HepG2 (cell line): ENCODE measurements around the gene BRAF. TPM values are rescaled to one million over a fixed set of nuclear protein-coding genes. Genes with fewer than 3 reads are reported as not detected.

Source experiments
- BRD4 ChIP-seq: sonication (generic); formaldehyde crosslinking; IDR thresholded peaks from 2 replicates; pipeline ENCODE4 v1.4.0; 2020; ENCODE audit warnings: missing genetic modification reagents
- EHMT2 ChIP-seq: fragments of 200-600 bp; sonication (generic); IDR thresholded peaks from 2 replicates; pipeline ENCODE4 v1.7.0; 2017; ENCODE audit warnings: antibody characterized with exemption, low read depth, low read length, borderline replicate concordance
- ETV6 ChIP-seq: sonication (generic); formaldehyde crosslinking; conservative IDR thresholded peaks from 2 replicates; pipeline ENCODE4 v1.4.0; 2020; ENCODE audit warnings: missing genetic modification reagents
- HNRNPK ChIP-seq: fragments of 200-400 bp; formaldehyde crosslinking; IDR thresholded peaks from 2 replicates; pipeline ENCODE4 v1.6.1; 2018; ENCODE audit warnings: low read length, low read depth, moderate library complexity, mild to moderate bottlenecking; ENCODE audit not compliant: poor library complexity, severe bottlenecking
- ISX ChIP-seq: sonication (generic); formaldehyde crosslinking; conservative IDR thresholded peaks from 2 replicates; pipeline ENCODE4 v1.5.0; 2020; ENCODE audit warnings: missing genetic modification reagents
- KLF13 ChIP-seq: sonication (generic); formaldehyde crosslinking; IDR thresholded peaks from 2 replicates; pipeline ENCODE4 v1.4.0; 2020; ENCODE audit warnings: mild to moderate bottlenecking, missing genetic modification reagents
- NCOA5 ChIP-seq: sonication (generic); formaldehyde crosslinking; IDR thresholded peaks from 2 replicates; pipeline ENCODE4 v1.4.0; 2020; ENCODE audit warnings: missing genetic modification reagents
- PAXIP1 ChIP-seq: sonication (generic); formaldehyde crosslinking; conservative IDR thresholded peaks from 2 replicates; pipeline ENCODE4 v1.4.0; 2020; ENCODE audit warnings: mild to moderate bottlenecking, missing genetic modification reagents, moderate library complexity
- ZFP41 ChIP-seq: sonication (generic); formaldehyde crosslinking; IDR thresholded peaks from 2 replicates; pipeline ENCODE4 v1.4.0; 2020; ENCODE audit warnings: mild to moderate bottlenecking, missing genetic modification reagents, borderline replicate concordance
- ZNF142 ChIP-seq: sonication (generic); formaldehyde crosslinking; IDR thresholded peaks from 2 replicates; pipeline ENCODE4 v1.4.0; 2020; ENCODE audit warnings: missing genetic modification reagents
- ZNF264 ChIP-seq: sonication (generic); formaldehyde crosslinking; IDR thresholded peaks from 2 replicates; pipeline ENCODE4 v1.4.0; 2020; ENCODE audit warnings: missing genetic modification reagents
- ZNF280B ChIP-seq: sonication (generic); formaldehyde crosslinking; IDR thresholded peaks from 2 replicates; pipeline ENCODE4 v1.5.0; 2020; ENCODE audit warnings: missing genetic modification reagents, mild to moderate bottlenecking, borderline replicate concordance
- ZNF691 ChIP-seq: sonication (generic); formaldehyde crosslinking; IDR thresholded peaks from 2 replicates; pipeline ENCODE4 v1.4.0; 2020; ENCODE audit warnings: missing genetic modification reagents, low read depth, mild to moderate bottlenecking, borderline replicate concordance
- ZNF773 ChIP-seq: sonication (generic); formaldehyde crosslinking; IDR thresholded peaks from 2 replicates; pipeline ENCODE4 v1.4.0; 2020; ENCODE audit warnings: missing genetic modification reagents, borderline replicate concordance
- ZNF780A ChIP-seq: sonication (generic); formaldehyde crosslinking; IDR thresholded peaks from 2 replicates; pipeline ENCODE4 v1.8.0; 2022; ENCODE audit warnings: mild to moderate bottlenecking, missing genetic modification reagents, moderate library complexity
- ZNF891 ChIP-seq: sonication (generic); formaldehyde crosslinking; IDR thresholded peaks from 2 replicates; pipeline ENCODE4 v1.5.0; 2020; ENCODE audit warnings: mild to moderate bottlenecking, missing genetic modification reagents
- polyA plus RNA-seq, 8 experiments: library from polyadenylated mRNA; depleted of rRNA in 3 of 8; stranded (reverse) in 7 of 8; unstranded in 1 of 8; fragments of >200 nt; fragmentation: Illumina TruSeq in 4 of 8; extraction: Trizol in 4 of 8; gene quantifications; 2 replicates each; pipeline versions ENCODE4 v1.2.1 to v1.2.3, GENCODE V29; 2011 to 2016; ENCODE audit warnings: low read depth in 4 of 8, missing spikeins in 1 of 8, mixed read lengths in 1 of 8; ENCODE audit not compliant: insufficient read depth in 1 of 8
- total RNA-seq, 5 experiments: library from RNA; depleted of rRNA; stranded (reverse); fragments of >200 nt; fragmentation: Illumina TruSeq; extraction: Trizol; gene quantifications; 2 replicates each; pipeline ENCODE4 v1.2.3, GENCODE V29; 2016; ENCODE audit warnings: low read depth in 1 of 5

The BRAF gene
- total and polyA plus RNA-seq, 2 of the 13 experiments (the other 11 are each of a cell fraction or from before 2014, with no cell fraction given) = 12.5 to 13.4 TPM

- TF ChIP-seq ZNF142 (CRISPR knock-in tag) = peak; percentile 48; the same call in 1 of the 2 replicates
- no peak for TF ChIP-seq ISX (CRISPR knock-in tag)
- TF ChIP-seq NCOA5 (CRISPR knock-in tag) = no peak
- TF ChIP-seq EHMT2 = no peak
- no peak for TF ChIP-seq ZNF773
- TF ChIP-seq PAXIP1 = no peak; the same call in 1 of the 2 replicates
- no peak for TF ChIP-seq HNRNPK
- no peak; the same call in 1 of the 2 replicates for TF ChIP-seq ZNF691 (CRISPR knock-in tag)
- no peak; the same call in 1 of the 2 replicates for TF ChIP-seq BRD4 (CRISPR knock-in tag)
- TF ChIP-seq ETV6 (CRISPR knock-in tag) = no peak
- TF ChIP-seq KLF13 (CRISPR knock-in tag) = no peak
- no peak for TF ChIP-seq ZNF780A
- no peak for TF ChIP-seq ZNF264 (CRISPR knock-in tag)
- TF ChIP-seq ZFP41 (CRISPR knock-in tag) = no peak
- TF ChIP-seq ZNF891 (CRISPR knock-in tag) = 0 out of 2 replicates have a peak, but pooled peaks have one; percentile 38
- peak; percentile 26; the same call in 1 of the 2 replicates for TF ChIP-seq ZNF280B (CRISPR knock-in tag)
Measured at GRCh38 chr7:140924019-140924820, 509 bp downstream of the BRAF start (continued).
